ENCODE data around the gene OFD1. TPM values are rescaled to one million over a fixed set of nuclear protein-coding genes. Genes with fewer than 3 reads are reported as not detected.

The OFD1 gene
- total RNA-seq, 1 donor from 2014 or later, result 10.1 TPM

GRCh38 chrX:13750204-13750603 lies 15.7 kb downstream of the OFD1 start:
- peak; percentile 68 for ATAC-seq
- DNase-seq (ENCODE audit: low spot score), result no peak

DNA sequence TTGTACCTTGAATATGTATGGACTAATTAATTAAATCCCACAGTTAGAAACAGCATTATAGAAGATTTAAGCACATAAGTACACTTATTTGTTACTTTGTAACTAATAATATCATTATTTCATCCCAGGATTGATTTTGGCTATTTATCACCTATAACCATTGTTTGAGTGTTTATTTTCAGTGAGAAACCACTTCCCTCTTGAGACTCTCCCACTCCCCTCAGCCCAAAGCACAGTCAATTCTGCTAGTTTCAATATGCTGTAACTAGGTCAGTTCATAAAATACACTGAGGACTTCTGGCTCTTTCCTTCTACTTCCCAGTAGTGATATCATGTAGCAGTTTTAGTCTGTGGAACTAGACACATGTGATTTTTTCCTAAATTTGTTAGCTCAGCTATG lies 16.3 kb downstream of the OFD1 start:
- DNase-seq (ENCODE audit: low spot score) (no peak), ATAC-seq (no peak)

DNA sequence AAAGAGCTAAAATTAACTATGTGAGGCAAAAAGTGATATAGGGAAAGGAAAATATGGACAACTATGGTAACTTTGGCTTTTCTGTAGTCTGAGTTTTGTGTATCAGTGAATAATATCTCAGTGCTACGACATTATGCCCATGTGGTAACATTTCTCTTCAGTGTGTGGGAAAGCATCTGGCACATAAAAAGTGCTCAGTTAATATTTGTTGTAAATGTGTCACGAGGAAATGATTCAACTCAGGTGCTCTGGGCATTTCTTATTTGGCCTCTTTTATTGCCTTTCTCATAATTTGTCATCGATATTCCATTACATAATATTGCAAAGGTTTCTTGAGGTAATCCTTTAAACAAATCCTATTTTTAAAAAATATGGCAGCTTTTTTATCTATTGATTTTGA lies 17.6 kb downstream of the OFD1 start:
- ATAC-seq (no peak), DNase-seq (ENCODE audit: low spot score) (no peak)

DNA sequence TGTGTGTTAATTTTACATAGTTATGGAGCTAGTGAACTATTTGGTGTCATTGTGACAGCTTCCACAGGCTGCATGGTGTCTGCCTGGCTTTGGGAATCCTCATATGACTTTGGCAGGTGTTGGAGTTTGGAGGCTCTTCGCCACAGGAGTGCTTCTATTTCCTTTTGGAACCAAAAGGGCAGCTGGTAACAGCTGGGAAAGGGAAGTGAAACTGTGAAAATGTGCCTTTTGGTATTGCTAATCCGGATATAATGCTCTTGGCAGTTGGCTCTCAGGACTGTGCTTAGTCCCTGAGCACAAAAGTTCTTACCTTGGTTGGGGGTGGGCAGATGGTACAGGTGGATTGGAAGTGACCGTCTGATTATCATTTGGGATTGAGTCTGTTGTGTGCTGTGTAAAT lies 18.1 kb downstream of the OFD1 start:
- ATAC-seq (no peak), DNase-seq (ENCODE audit: low spot score) (no peak)

DNA sequence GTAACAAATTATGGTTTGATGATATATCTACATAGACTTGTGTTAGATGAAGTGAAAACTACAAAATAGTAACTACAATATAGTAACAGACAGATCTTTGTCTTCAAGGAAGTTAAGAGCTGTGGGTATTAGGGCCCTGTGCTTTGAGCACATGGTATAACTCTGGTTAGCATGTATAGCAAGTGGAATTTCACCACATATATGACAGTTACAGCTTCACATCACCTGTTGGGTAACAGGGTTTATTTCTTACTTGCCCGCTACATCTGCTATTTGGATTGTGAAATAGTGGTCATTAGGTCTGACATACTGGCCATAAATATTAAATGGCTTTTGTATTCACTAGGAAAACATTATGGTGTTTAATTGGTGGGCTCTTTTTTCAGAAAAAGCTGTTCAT lies 20.2 kb downstream of the OFD1 start:
- no peak for DNase-seq (ENCODE audit: low spot score)
- ATAC-seq, result no peak

DNA sequence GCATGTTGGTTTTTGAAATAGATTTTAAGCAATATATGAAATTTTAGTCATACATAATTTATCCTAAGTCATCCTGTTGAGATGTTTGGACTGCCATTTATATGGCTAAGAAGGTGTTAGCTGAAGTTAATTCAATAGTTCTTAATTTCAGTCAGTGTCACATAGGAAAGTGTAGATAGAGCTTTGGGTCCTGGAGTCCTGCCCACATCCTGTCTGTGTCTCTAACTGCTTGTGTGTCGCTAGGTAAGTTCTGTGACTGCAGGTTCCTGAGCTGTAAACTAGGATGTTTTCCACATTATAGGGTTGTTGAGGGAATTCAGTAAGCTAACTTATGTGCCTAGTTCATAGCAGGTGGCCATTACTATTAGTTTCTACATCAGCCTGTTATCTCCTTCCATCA lies 20.7 kb downstream of the OFD1 start:
- DNase-seq (ENCODE audit: low spot score) (no peak), ATAC-seq (no peak)

DNA sequence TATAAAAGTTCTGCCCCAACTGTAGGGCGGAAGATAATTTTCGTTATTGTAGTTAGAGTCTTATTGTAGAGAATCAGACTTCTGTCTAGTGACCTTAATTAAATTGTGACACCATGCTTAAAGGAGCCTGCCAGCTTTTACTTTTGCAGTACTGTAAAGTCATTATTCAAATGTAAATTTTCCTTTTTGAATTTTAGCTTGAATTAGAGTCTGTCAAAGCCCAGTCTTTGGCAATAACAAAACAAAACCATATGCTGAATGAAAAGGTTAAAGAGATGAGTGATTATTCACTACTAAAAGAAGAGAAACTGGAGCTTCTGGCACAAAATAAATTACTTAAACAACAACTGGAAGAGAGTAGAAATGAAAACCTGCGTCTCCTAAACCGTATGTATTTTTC lies 21.8 kb downstream of the OFD1 start:
- DNase-seq (ENCODE audit: low spot score) (no peak), ATAC-seq (no peak)

DNA sequence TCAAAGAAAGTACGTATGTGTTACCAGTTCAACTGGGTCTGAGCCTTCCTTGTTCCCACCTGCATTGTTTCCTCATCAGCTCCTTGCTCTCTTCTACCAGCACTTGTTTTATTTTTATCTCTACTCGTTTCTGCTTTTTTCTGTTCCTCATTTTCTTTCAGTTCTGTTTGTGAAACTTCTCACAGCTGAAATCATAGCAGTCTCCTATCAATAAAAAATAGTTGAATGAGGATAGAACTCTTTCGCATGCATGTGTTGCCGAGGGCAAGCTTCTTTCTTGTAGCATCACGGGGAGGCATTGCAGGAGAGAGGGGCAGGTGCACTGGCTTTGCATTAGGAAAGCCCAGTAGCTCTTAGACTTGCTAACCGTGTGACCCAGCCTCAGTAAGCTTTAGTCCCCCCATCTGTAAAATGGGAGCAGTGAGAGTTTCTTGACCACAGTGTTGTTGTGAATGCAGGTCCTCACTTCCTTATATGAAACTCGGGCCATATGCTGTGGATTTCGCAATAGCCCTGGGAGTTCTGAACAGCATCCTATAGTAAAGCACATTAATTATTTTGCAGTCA lies 24.7 kb downstream of the OFD1 start:
- ATAC-seq (no peak), DNase-seq (ENCODE audit: low spot score) (no peak)

DNA sequence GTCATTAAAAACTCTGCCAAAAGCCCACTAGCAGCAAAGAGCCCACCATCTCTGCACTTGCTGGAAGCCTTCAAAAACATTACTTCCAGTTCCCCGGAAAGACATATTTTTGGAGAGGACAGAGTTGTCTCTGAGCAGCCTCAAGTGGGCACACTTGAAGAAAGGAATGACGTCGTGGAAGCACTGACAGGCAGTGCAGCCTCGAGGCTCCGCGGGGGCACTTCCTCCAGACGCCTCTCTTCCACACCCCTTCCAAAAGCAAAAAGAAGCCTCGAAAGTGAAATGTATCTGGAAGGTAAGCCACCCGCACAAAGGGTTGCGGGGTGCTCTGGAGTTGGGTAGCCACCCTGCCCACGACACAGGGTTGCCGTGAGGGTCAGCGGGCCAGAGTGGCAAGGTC lies 25.9 kb downstream of the OFD1 start:
- ATAC-seq (no peak), DNase-seq (ENCODE audit: low spot score) (no peak)

DNA sequence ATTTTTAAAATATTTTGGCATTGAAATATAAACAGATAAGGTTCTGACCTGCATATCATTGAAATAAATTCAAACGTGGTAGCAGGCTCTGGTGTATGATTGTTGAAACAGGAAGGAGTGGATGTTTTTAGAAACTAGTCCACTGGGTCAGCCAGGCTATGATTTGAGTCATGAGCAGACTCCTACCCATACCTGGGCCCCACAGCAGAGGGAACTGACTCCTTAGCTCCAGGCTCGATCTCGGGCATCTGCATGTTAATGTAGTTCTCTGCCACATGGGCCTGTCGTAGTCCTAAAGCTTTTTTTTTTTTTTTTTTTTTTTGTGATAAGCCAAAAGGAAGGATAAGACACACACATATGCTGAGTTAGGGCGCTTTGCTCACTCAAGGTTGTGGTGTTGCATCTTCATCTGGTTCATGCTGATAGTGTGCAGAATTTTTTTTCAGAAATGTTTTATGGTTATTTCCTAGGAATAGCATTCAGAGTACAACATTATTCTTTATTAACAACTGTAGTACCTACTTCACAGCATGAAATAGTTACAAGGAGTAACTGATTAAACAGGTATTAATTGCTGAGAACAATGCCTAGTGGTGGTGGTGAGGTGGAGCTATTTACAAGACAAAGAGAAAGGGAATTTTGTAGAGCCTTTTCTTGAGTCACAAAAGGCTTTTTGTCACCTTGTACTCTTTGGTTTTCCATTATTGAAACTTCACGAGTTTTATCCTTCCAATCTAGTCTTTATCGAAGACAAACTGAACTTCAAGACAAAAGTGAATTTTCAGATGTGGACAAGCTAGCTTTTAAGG lies 27.3 kb downstream of the OFD1 start:
- ATAC-seq (no peak), DNase-seq (ENCODE audit: low spot score) (no peak)

DNA sequence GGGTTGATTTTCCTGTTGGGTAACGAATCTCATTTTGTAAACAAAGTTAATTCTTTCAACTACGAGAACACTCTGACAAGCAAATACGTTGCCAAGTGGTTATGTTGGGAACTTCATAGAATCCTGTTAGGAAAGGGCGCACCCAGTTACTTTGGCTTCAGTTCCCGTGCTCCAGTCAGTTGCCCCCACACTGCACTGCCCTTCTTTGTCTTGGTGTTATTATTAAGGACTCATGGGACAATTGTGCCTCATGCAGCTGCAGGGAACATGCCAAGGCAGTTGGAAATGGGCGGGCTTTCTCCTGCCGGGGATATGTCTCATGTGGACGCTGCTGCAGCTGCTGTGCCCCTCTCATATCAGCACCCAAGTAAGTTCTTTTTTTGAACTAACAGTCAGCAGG lies 28.9 kb downstream of the OFD1 start:
- no peak for ATAC-seq

DNA sequence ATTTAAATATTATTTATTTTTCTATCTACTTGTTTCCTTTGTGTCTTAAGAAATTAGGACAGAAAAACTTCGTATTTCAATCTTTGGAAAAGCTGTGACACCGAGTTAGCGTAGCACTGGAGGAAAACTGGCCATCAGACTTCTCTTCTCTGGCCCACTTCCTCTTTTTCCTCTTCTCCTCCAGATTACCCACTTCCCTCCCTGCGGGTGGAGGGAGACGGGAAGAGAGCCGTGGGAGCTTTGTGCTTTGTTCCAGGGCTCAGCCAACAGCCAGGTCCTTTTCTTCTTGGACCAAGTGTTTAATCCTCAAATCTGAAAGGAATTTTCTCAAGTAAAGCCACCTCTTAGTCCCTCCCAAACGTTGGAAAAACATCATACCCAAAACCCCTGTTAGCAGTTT lies 29.7 kb downstream of the OFD1 start:
- ATAC-seq, result no peak
- DNase-seq (ENCODE audit: low spot score), result no peak

More for the DNA sequence above, 28.9 kb downstream of the OFD1 start:
- DNase-seq (ENCODE audit: low spot score), result no peak

GRCh38 chrX:13764765-13765164 lies 30.2 kb downstream of the OFD1 start:
- ATAC-seq, result no peak
- no peak for DNase-seq (ENCODE audit: low spot score)

DNA sequence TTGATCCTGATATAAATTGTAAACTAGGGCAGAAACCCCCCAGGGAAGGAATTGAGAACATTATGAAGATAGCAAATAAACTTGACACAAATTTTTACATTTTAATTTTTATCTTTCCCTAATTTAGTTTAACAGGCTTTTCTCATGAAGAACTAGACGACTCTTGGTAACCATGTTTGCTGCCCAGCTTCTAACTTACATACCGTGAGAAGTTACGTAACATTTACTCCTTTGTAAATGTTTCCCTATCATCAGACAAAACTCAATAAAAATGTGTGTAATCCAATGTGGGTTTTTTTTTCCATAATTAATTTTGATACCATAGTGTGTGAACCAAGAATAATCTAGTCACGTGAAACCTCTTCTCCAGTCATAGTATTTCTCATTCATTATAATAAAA lies 34.4 kb downstream of the OFD1 start:
- DNase-seq (ENCODE audit: low spot score), result no peak
- no peak for ATAC-seq

DNA sequence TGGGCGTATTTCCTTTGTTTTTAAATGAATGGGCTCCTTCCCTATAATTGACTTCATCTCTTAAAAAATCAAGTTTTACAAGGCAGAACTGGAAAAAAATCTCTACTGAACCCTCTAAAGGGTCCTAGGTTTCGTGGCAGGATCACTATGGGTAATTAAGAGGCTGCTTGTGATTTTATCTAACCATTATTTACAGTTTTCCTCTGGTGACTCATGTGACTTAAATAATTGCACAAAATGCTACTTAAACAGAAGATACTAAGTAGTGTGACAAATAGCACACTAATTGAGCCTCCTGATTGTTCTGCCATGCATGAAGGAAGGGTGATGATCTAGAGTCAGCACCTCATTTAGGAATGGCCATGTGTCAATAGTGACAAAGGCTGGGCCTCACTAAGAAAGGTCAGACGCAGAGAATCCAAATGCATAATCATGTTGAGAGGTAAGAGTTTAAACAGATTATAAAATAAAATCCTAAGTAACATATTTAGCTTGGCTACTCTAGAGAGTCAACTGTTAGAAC lies 35.5 kb downstream of the OFD1 start:
- no peak for ATAC-seq
- DNase-seq (ENCODE audit: low spot score), result no peak

- ATAC-seq, result no peak
- DNase-seq (ENCODE audit: low spot score), result no peak
Measured at GRCh38 chrX:13774696-13775095, 40.1 kb downstream of the OFD1 start.

DNA sequence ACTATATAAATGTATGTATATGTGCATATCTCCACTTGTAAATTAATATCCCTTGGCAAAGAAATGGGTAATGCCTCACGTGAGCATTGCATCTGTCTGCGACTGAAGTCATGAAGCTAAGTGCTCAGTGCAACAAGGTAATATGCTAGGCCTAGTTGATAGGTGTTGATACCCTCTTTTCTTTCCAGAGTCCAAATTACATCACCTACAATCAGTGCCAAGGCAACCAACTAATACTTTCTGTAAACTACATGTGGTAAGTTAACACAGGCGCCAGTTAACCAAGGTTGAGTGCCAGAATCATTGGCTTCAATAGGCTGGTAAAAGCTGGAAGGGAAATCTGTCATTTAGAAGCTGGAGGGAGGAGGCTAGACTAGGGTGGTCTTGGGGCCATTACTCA lies 41.3 kb downstream of the OFD1 start:
- peak; percentile 41 for DNase-seq (ENCODE audit: low spot score)
- ATAC-seq, result peak; percentile 95

DNA sequence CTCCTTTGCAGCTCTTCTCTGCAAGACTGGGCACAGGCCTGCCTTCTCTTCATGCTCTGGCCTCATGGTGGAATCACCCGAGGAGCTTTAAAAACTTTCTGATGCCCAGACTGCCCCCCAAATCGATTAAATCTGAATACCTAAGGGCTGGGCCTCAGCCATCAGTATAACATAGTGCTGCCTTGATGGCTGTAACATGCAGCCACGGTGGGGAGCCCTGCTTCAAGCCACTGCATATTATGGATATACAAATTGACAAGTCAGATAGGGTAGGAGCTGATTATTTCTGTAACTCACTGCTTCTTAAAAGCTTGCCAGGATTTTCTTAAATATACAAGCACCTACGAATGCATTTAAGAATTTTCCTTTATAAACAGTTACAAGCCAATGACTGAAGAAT lies 41.8 kb downstream of the OFD1 start:
- ATAC-seq (no peak), DNase-seq (ENCODE audit: low spot score) (no peak)

DNA sequence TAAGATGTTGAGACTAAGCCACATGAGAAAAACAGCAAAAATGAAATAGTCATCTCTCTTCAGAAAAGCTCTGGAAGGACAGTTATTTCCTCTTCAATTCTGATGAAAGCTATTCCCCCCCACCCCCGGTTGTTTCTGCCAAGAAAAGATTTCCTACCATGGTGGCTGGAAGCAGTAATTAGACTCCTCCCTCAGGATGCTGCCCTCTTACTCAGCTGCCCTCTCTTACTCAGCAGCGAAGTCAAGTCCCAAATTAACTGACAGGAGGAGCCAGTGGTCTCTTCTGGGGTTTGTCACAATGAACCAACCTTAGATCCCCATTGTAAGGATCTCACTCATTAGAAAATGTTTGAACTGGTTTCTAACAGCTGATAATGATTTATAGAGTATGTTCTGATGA lies 44.4 kb downstream of the OFD1 start:
- ATAC-seq (no peak), DNase-seq (ENCODE audit: low spot score) (no peak)

DNA sequence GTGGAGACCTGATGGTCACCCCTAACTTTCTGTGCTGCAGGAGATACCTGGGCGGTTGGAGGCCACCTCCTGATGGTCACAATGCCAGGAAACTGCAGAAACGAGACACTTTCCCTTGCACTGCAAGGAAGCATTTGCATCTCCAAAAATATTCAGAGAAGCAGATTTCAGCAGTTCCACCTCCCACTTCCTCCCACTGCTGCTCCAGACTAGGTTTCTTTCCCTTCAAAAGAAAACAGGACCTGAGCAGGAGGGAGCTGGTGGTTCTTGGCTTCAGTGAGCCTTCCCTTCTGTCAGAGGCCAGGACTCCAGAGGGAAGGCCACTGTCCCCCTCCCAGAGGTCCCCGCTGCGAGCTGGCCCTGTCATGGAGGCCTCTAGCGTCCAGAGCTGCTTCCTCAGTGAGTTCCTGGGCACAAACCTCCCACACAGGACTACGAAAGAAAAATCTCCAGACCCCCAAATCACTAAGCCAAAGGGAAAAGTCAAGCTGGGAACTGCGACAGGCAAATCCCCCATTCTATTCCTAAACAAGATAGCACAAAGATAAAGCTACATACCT lies 46.4 kb downstream of the OFD1 start:
- ATAC-seq, result no peak
- no peak for DNase-seq (ENCODE audit: low spot score)

DNA sequence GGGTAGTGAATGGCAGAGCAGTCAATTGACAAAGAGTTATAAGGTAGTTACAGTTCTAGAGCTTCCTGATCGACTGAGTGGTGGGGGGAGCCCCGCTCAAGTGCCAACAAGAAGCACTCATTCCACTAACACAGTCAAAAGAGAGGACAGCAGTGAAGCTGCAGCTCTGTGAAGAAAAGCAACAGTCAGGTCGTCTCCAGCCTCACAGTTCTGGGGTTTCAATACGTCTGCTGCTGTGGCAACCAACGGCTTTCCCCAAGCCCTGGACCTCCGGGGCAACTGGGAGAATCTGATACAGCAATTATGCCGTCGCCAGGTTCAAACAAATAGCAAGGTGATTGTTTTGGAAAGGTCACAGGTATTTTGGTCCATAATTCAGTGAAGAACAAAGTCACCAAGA lies 51.5 kb downstream of the OFD1 start:
- ATAC-seq (no peak), DNase-seq (ENCODE audit: low spot score) (no peak)
